ENCODE data around the gene SELP.

DNA sequence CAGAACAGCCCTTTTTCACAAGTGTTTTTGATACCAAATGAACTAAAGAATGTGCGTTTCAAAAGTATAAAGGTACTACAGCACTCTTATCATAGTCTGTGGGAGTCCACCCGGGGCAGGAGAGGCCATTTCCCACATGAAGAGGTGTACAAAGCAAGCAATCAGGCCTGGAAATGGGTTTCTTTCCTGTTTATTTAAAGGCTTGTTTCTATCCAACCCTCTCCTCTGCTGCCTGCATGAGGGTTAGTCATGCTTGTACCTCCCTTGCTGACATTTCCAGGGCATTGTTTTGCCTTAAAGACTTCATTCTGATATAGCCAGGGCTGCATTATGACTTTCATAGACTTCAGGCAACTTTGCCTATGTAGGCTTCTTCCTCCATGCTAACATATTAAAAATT is 11.6 kb downstream of the SELP start:
- TF ChIP-seq POLR2A (IDR thresholded peaks at IDR 0.05) (no peak), CTCF (IDR thresholded peaks at IDR 0.05) (no peak)

All from gastroesophageal sphincter (tissue), 3 donors.